Stimulated activated CD8-positive, alpha-beta memory T cell treated with anti-CD3 and anti-CD28 coated beads, Interleukin-15, amount 100 ng/mL, for 4 hours (primary cell): Measurements from ENCODE around the gene EXOC3L4.
"Not testable (repeated sequence)": the region's sequence is repeated elsewhere in the genome, so short reads cannot be mapped to it uniquely, and the experiment has no call there.

Source experiments
- DNase-seq, 2 donors: peaks; one replicate each; pipeline ENCODE4 v3.0.0-alpha.2; 2020; ENCODE audit warnings: low read depth in 2 of 2

Gene EXOC3L4

DNA sequence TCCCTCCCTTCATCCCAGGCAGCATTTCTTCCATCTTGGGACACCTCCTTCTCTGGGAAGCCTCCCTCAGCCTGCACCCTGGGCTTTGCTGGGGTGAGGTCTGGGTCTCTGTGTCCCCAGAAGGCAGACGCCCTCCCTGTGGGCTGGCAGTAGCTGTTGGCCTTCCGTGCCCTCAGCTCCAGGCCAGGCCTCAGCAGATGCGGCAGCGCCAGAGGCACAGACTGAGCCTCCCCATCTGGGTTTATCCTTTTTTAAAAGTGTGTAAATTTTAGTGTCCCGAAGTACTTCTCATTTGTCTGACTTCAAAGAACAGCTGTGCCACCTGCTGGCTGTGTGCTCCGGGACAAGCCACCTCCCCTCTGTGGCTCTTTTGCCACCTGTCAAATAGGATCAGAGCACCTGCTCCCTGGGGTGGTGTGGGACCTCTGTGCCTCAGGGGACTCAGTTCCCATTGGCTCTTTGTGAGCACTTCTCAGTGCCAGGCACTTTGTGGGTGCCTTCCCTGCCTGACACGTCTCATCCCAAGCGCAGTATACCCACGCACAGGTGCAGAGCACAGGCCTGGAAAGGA is 11.1 kb downstream of the EXOC3L4 start:
- DNase-seq: no peak

DNA sequence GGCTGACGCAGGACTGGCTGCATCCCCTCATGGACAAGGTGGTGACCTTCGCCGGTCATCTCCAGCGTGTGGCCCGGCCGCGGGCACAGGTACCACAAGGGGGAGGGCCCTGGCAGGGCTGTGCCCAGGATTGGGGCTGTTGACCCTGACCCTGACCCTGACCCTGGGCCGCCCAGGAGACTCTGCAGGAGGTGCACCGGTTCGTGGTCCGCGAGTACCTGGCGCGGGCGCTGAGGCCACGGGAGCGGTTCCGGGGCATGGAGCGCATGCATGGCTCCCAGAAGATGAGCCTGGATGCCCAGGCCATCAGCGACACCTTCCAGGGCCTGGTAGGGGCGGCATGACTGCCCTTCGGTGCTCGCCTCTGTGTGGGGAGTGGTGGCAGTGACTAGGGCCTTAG is 12.9 kb downstream of the EXOC3L4 start:
- DNase-seq: no peak

DNA sequence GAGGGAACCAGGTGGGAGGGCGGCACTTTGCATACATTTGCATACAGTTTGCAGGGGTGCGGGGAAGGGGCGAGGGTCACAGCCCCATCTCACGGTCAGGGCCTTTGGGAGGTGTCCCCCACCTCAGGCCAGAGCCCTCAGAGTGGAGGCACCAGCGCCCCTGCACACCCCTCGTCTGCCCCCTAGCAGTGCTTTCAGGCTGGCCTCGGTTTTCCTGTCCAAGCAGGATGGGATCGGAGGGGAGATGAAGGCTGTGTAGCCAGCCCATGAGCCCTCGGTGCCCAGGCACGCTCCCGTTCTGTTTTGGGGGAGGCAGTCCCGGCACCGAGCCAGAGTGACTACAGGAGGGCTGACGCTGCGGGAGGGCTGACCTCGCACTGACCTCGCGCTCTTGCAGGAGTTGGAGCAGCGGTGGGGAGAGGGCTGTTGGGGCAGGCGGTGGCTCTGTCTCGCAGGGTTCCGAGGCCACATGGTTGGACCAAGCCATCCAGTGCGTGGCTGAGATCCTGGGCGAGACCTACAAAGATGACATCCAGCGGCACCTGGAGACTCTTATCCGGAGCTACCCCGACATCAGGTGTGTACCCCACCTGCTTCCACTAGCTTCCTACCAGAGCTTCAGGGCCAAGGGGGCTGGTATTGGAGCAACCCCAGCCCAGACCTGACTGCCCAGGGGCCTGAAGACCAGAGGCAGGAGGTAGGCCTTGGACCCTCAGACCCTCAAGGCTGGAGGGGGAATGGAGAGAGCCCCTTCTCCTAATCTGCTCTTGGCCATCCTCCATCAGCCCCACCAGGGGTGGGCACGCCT is 13.6 kb downstream of the EXOC3L4 start:
- DNase-seq: no peak

DNA sequence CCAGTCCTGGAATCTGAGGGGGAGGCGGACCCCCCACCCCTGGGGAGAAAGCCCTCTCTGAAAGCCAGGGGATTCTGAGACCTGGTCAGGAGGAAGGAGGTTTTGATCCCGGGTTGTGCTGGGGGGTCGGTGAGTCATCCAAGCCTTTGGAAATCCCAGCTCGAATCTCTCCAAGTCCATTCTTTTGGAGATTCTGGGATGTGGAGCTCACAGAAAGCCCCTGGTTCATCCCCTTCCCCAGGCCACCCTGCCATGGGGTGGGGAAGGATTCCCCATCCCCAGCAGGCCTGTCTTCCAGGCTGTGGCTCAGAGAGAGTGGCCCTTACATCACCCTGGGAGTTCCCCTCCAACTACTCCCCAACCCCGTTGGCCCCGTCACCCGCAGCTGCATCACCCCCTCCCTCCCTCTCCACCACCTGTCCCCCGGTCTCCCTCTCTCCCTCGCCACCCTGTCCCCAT is 14.3 kb downstream of the EXOC3L4 start:
- DNase-seq: no peak

DNA sequence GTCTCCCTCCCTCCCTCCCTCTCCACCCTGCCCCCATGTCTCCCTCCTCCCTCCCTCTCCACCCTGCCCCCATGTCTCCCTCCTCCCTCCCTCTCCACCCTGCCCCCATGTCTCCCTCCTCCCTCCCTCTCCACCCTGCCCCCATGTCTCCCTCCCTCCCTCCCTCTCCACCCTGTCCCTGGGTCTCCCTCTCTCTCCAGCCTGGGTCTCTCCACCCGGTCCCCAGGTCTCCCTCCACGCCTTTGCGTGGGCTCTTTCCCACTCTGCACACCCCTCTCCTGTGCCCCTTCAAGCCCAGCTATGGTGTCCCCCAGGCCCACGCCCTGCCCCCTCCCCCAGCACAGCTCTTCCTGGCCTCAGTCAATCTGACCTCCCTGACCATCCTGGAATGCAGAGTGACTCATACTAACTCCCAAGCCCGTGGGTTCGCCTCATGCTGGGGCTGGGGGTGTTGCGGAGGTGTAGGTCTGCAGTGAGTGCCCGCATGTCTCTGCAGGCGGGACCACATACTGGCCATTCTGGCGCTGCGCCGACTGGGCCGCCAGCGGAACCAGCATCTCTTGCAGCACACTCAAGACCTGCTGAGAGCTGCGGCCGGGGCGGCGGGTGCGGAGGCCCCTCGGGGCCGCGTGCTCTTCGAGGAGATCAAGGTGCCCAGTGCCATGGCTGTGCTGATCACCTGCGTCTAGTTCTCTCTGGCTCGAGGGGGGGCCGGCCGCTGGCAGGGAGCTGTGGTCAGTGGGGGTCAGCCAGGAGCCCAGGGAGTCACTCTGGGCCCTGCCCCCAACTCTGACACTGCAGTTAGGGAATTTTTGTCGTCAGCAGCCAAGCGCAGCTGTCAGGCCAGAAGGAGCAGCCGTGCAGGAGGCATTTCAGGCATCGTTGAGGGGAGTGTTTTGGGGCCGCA is 15.3 kb downstream of the EXOC3L4 start:
- no peak for DNase-seq

DNA sequence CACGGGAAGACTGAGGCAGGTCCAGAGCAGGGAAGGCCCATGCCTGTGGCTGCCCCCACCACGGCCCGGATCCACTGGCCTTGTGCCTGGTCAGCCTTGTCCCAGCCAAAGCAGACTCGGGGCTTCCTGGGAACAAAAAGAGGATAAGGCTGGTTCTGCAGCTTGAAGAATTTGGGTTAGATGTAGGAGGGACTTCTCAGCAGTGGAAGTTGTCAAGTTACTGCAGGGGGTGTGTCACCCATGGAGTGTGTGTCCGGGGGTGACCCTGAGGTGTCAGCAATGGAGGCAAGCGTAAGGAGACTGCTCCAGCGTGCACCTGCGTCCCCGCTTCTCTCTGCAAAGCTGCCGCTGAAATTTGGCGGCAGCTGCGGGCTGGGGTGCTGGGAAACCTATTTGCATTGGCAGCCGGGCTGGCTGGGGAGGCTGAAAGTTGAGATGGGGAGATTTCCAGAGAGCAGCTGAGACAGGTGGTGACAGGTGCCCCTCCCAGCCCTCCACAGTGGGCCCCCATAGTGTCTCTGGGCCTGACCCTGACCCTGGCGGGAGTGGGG is 16.2 kb downstream of the EXOC3L4 start:
- no peak for DNase-seq

DNA sequence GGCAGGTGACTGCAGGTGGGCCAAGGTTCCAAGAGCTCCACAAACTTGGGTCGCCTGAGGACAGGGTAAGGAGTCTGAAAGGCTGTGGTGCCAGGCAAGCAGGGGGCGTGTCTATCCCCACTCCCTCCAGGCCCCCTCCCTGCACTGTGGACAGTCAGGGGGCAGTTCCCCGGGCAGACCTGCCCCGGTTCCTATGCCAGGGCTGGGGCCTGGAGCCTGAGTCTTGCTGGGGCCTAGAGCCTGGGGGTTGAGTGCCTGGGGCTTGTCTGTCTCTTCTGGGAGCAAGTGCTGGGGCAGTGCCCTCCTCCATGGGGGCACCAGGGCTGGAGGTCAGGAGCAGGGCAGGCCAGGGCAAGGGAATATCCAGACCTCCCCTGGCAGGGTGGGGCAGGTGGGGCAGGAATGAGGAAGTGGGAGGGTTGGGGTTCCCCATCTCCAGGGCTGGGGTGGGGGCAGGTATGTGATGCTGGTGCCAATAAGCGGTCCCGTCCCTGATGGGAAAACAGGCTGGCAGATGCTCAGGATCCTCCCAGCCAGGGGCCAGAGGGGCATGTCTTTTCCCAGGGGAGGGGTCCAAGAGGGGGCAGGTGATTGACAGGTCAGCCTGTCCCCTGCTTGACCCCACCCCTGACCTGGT is 16.8 kb downstream of the EXOC3L4 start:
- DNase-seq: no peak

DNA sequence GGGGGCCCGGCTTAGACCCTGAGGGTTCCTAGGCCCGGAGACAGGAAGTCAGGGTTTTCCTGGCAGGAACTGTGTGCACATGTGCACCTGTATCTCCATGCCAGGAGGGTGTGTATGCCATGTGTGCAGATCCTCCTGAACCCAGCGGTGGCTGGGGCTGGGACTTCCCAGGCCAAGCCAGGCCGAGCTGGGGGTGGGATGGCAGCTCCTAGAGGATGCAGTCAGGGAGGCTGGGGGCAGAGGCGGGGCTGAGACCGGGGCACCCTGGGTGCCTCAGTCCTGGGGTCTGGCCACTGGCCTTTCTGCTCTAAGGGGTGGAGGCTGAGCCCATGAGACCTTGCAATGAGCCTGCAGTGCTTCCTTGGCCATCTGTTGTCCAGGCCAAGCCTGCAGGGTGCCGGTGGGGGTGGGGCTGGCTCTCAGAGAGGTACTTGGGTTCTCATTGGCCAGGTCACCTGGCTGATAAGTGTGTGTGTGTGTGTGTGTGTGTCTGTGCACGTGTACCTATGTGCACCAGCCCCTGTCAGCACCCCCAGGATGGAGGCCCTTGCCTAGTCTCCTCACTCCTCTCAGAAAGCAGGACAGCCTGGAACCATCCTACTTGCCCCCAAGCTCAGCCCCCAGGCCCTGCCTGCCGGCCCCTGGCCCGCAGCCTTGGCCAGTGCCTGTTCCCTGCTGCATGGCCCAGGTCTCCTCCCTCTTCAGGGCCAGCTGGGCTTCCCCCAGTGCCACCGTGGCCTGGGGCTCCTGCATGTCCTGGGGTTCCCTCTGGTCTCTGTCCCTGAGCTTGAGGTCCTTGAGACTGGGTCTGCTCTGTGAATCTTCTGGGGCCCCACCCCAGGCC is 18.1 kb downstream of the EXOC3L4 start:
- no peak for DNase-seq

DNA sequence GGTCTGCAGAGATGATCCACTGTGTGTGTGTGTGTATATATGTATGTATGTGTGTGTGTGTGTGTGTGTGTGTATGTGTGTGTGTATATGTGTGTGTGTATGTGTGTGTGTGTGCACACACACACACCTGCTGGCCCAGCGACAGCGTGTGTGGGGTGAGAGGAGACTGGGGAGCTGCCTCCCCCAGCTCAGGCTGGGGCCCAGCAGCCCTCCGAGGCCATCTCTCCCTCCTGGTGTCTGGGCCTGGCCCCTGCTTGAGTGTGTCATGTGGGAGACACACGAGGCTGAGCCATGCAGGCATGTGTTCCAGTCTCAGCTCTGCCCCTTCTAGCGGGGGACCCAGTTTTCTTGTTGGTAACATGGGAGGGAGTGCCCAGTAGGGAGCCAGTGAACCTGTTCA is 18.8 kb downstream of the EXOC3L4 start:
- no peak for DNase-seq

DNA sequence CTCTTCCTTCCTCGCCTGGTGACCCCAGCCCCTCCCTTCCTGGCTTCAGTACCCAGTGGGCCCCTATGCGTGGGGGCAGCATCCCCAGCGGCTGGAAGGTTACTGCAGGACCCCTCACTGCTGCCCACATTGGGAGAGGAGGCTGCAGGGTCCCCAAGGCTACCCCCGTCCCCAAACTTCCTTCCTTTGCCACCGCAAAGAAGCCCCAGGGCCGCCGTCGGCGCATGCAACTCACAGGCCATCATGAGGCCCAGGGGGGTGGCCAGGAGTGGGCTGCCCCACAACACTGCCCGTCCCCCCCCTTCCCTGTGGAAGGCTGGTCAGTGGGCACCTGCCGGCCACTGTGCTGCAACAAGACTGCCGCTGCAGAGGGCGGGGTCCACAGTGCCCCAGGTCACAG is 19.2 kb downstream of the EXOC3L4 start:
- DNase-seq: no peak

DNA sequence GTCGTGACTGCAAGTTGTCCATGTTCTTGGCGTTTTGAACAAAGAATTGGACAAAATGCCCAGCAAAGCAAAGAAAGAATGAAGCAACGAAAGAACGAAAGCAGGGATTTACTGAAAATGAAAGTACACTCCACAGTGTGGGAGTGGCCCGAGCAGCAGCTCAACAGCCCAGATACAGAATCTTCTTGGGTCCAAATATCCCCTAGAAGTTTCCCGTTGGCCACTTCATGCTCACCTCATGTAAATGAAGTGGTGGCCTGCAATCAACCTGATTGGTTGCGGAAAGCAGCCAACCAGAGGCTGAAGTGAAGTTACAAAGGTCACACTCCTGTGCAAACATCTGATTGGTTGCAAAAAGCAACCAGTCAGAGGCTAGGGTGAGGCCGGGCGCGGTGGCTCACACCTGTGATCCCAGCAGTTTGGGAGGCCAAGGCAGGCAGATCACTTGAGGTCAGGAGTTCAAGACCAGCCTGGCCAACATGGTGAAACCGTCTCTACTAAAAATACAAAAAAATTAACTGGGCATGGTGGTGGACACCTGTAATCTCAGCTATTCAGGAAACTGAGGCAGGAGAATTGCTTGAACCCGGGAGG is 20.7 kb downstream of the EXOC3L4 start:
- not testable (repeated sequence) for DNase-seq

DNA sequence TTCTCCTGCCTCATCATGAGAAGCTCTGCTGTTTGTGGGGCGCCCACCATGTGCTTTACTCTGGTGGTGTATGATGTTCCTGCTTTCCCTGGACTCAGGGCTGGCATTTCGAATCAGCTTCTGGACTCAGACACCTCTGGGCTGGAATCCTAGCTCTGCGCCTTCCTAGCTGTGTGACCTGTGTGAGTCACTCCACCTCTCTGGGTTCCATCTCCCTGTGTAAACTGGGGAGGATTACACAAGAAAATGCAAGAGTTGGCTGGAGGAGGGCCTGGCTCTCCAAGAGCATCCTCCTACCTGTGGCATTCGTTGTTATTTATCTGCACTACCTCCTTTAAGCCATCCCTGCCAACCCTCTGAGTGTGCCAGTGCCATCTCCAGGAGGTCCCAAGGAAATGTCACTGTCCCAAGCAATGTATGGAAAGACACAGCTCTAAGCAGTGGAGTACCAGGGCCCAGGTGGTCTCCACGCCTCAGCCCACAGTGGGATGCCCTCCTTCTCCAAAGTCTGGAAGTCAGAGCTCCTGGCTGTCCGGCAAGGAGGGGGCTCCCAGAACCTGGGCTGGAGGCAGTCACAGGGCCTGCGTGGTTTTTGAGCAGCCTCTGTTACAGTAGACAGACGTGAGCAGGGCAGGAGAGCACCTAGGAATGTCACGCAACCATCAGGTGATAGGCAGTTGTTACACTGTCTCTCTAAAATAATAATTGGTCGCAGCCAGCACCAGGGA is 21.5 kb downstream of the EXOC3L4 start:
- DNase-seq: no peak

DNA sequence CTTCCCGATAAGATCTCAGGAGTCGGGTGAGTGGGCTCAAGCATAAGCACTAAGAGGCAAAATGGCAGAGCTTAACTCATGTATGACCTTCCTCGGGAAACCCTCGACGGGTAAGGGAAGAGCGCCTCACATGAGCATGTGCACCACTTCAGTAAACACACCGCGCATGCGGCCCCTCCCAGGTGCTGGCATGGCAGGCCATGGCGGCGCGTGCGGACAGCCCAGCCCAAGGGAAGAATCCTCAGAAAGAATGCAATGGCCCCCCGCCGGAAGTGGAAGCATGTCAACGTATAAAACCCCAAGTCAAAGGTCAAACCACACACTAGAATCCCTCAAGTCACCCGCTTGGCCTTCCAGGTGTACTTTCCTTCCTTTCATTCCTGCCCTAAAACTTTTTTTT is 22.1 kb downstream of the EXOC3L4 start:
- no peak for DNase-seq

DNA sequence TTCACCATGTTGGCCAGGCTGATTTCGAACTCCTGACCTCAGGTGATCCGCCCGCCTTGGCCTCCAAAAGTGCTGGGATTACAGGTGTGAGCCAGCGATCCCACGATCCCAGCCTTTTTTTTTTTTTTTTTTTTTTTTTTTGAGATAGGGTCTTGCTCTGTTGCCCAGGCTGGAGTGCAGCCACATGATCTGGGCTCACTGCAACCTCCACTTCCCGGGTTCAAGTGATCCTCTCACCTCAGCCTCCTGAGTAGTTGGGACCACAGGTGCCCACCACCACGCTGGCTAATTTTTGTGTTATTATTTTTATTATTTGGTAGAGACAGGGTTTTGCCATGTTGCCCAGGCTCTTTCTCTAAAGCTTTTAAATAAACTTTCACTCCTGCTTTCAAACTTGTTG is 23.0 kb downstream of the EXOC3L4 start:
- DNase-seq: not testable (repeated sequence)

DNA sequence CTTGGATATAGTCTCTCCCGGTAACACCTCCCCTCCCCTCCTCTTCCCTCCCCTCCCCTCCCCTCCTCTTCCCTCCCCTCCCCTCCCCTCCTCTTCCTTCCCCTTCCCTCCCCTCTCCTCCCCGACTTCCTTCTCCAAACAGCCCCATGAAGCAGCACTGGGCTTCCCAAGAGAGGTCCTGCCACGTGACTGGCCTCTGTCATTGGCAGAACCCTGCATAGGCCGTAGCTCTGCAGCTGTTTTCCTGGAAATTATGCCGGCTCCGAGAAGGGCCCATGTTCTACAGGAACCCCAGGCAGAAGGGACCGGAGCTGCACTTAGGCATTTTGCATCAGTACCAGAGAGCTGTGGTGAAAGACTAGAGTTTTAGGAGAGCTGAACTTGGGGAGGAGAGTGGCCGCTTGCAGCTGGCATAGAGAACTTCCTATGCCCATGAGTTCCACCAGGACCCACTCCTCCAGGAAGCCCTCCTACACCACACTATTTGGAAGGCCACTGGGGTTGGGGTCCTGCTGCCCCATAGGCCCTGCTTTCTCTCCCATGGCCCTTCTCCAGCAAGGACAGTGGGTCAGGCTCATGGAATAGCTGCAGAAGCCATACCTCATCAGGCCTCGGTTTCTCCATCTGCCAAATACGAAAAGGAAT is 23.6 kb downstream of the EXOC3L4 start:
- DNase-seq: no peak

DNA sequence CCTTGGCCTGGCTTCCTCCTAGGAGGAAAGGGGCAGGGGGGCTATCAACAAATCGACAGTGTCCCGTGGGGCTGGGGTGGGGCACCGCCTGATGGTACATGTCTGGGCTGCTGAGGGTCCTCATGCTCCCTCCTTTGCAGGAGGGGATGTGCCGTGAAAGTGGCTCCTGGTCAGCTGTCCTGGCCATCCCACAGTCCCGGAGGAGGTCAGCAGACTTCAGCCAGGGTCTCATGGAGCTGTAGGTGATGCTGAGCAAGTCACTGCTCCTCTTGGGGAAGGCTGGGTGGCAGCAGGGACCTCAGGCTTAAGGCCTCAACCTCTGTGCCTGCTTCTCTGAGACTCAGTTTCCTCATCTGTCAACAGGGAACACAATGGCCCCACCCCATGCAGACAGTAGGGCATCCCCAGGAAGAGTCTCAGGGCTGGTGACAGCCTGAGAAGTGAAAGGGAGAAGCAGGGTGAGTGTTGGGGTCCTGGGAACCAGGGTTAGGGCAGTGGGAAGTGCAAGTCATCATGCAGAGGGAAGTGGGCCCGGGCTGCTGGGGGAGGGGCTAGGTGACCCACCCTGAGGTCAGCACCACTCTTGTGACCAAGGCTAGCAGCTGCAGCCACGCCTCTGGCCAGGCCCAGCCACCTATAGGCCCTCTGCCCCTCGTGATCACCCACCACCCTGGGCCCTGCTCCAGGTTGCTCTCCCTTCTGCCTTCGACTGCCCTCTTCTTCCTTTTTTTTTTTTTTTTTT is 24.3 kb downstream of the EXOC3L4 start:
- no peak for DNase-seq

DNA sequence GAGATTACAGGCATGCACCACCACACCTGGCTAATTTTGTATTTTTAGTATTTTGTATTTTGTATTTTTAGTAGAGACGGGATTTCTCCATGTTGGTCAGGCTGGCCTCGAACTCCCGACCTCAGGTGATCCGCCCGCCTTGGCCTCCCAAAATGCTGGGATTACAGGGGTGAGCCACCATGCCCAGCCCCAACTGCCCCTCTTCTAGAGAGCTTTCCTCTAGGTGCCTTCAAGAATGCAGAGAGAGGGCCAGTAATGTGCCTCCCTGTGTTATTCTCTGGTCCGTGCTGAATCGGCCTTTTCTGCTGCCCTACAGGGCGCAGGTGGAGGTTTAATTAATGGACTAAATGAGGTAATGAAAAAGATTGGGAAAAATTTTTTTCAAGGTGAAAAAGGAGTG is 25.0 kb downstream of the EXOC3L4 start:
- DNase-seq: not testable (repeated sequence)

DNA sequence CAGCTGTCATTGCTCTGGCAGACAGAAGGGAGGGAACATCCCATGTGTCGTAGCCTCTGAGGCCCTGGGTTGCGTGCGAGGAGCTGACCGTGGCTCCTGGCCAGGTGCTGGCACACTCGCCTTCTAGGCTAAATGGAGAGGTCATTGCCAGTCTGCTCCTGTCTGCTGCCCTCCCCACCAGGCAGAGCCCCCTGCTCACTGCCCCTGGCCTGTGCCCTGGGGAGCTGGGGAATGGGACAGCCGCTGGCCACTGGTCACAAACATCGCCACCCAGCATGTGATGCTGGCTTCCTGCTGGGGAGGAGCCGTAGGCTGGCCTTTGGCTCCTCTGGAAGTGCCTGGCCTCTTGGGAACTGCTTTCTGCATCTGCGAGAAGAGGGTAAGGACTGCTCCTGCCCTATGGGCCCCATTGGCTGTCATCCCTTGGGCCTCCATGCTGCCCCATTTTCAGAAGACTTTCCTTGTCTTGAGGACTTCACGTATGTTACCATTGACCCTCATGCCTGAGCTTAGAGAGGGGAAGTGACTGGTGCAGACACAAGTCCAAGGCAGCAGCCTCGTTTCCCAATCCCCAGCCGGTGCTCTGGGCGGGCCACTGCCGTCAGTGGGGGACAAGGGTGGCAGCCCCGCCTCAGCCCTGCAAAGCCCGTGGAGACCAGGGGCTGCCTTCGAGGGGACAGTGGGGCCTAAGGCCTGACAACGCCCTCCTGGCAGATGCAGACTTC is 26.8 kb downstream of the EXOC3L4 start:
- DNase-seq: no peak
